ENCODE data around the gene RANBP10. TPM values are rescaled to one million over a fixed set of nuclear protein-coding genes. Genes with fewer than 3 reads are reported as not detected.

RANBP10 gene
- total RNA-seq, 1 donor from 2014 or later: 5.7 TPM

GRCh38 chr16:67828651-67829050 is 22.3 kb upstream of the RANBP10 start:
- no peak for DNase-seq (ENCODE audit: low read depth, low spot score)

GRCh38 chr16:67825906-67826305 is 19.5 kb upstream of the RANBP10 start:
- no peak for DNase-seq (ENCODE audit: low read depth, low spot score)

- DNase-seq (ENCODE audit: low read depth, low spot score): no peak
Observed at GRCh38 chr16:67825119-67825518, 18.8 kb upstream of the RANBP10 start.

GRCh38 chr16:67822511-67822910 is 16.2 kb upstream of the RANBP10 start:
- no peak for DNase-seq (ENCODE audit: low read depth, low spot score)

- no peak for DNase-seq (ENCODE audit: low read depth, low spot score)
Observed at GRCh38 chr16:67820608-67821259, 14.4 kb upstream of the RANBP10 start.

GRCh38 chr16:67814567-67814966 is 8.2 kb upstream of the RANBP10 start:
- no peak for DNase-seq (ENCODE audit: low read depth, low spot score)

- no peak for DNase-seq (ENCODE audit: low read depth, low spot score)
Observed at GRCh38 chr16:67811899-67812298, 5.5 kb upstream of the RANBP10 start.

GRCh38 chr16:67807148-67807682 is 855 bp upstream of the RANBP10 start:
- no peak for DNase-seq (ENCODE audit: low read depth, low spot score)

- no peak for DNase-seq (ENCODE audit: low read depth, low spot score)
Observed at GRCh38 chr16:67805718-67806427, 487 bp downstream of the RANBP10 start.

GRCh38 chr16:67804853-67805542 is 1.4 kb downstream of the RANBP10 start:
- DNase-seq (ENCODE audit: low read depth, low spot score): no peak

- DNase-seq (ENCODE audit: low read depth, low spot score): no peak
Observed at GRCh38 chr16:67803894-67804293, 2.5 kb downstream of the RANBP10 start.

- DNase-seq (ENCODE audit: low read depth, low spot score): no peak
Observed at GRCh38 chr16:67801883-67802282, 4.5 kb downstream of the RANBP10 start.

GRCh38 chr16:67801241-67801640 is 5.1 kb downstream of the RANBP10 start:
- DNase-seq (ENCODE audit: low read depth, low spot score): no peak

- no peak for DNase-seq (ENCODE audit: low read depth, low spot score)
Observed at GRCh38 chr16:67800338-67800926, 5.9 kb downstream of the RANBP10 start.

- DNase-seq (ENCODE audit: low read depth, low spot score): no peak
Observed at GRCh38 chr16:67796099-67796718, 10.2 kb downstream of the RANBP10 start.

GRCh38 chr16:67790071-67790470 is 16.3 kb downstream of the RANBP10 start:
- no peak for DNase-seq (ENCODE audit: low read depth, low spot score)

- DNase-seq (ENCODE audit: low read depth, low spot score): no peak
Observed at GRCh38 chr16:67786491-67786890, 19.9 kb downstream of the RANBP10 start.

- DNase-seq (ENCODE audit: low read depth, low spot score): no peak
Observed at GRCh38 chr16:67783353-67783725, 23.0 kb downstream of the RANBP10 start.

GRCh38 chr16:67782567-67783352 is 23.6 kb downstream of the RANBP10 start:
- DNase-seq (ENCODE audit: low read depth, low spot score): no peak

GRCh38 chr16:67781565-67781921 is 24.8 kb downstream of the RANBP10 start:
- no peak for DNase-seq (ENCODE audit: low read depth, low spot score)
